RPMI8226 (cell line): Measurements from ENCODE around the gene LAT.

Experiments
- DNase-seq: peaks from one replicate; pipeline ENCODE4 v3.0.0-alpha.2; 2015

The LAT gene

GRCh38 chr16:29009050-29009837 is 24.4 kb downstream of the LAT start:
- no peak for DNase-seq

GRCh38 chr16:29009838-29010166 is 24.9 kb downstream of the LAT start:
- no peak for DNase-seq

GRCh38 chr16:29011112-29011511 is 26.3 kb downstream of the LAT start:
- peak; percentile 41 for DNase-seq

DNA sequence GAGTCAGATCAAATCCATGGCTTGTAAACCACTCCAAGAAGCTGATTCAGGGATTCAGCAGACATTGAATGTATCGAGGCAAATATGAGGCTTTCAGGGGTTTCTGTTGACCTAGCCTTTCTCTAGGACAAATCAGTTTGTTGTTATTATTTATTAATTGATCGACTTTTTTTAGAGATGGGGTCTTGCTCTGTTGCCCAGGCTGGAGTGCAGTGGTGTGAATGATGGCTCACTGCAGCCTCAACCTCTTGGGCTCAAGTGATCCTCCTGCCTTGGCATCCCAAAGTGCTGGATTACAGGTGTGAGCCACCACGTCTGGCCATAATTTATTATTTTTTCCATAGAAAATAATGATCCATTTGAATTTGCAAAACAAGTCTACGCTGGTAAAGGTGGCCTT is 27.0 kb downstream of the LAT start:
- DNase-seq: no peak

GRCh38 chr16:29012913-29013553 is 28.2 kb downstream of the LAT start:
- DNase-seq: no peak

DNA sequence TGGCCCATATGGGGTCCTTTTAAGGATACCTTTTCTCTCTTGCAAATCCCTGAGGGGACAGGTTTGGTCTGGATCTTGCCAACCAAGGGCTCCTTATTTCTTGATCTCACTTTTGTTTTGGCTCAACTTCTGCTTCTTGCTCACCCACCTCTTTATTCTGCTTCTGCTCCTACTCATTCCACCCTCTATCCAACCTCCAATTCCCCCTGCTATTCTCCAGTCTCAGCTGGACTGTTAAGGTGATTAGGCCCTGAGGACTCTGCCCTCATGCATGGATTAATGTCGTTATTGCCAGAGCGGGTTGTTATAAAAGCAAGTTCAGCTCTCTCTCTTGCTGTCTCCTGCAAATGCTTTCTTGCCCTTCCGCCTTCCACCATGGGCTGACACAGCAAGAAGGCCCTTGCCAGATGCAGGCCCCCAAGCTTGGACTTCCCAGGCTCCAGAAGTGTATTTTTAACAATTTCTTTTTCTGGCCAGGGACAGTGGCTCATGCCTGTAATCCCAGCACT is 29.8 kb downstream of the LAT start:
- peak; percentile 55 for DNase-seq

DNA sequence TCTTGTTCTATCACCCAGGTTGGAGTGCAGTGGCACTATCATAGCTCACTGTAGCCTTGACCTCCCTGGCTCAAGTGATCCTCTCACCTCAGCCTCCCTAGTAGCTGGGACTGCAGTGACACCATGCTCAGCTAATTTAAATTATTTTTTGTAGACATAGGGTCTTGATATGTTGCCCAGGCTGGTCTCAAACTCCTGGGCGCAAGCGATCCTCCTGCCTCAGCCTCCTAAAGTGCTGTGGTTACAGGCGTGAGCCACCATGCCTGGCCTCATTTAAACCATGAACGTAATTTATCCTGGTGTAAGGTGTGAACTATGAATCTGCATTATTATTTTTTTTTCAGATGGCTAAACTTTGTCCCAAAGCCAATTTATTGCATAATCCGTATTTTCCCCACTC is 37.3 kb downstream of the LAT start:
- no peak for DNase-seq

DNA sequence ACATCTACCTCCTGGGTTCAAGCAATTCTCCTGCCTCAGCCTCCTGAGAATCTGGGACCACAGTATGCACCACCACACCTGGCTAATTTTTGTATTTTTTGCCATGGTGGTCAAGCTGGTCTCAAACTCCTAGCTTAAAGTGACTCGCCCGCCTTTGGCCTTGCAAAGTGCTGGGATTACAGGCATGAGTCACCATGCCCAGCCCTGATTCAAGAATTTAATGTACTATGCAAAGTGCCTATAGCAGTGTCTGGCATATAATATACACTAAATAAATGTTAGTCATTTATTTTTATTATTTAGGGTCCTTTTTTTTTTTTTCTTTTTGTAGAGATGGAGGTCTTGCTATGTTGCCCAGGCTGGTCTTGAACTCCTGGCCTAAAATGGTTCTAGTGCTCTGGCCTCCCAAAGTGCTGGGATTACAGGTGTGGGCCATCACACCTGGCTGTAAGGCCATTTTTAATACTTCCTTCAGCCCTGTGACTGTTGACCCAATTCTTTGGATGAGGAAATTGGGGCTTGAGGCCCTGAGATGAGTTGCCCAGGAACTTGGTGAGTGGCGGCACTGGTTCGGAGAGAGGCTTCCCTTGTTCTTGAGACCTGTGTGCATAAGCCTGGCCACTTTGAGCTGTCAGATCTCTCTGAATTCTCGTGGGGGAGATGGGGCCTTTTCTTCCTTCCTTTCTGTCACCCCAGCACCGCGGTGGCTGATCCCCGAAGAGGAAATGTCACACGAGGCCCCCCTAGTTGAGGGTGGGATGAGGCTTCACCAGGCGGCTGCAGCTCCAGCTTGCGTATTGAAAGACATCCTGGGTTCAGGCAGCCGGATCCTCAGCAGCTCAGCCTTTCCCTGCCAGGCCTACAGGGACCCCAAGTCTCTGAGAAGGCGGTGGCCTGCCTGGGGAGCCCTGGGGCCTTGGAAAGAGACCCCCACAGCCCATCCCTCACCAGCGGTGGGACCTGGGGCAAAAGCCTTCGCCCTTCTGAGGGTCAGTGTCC is 38.7 kb downstream of the LAT start:
- DNase-seq: no peak

DNA sequence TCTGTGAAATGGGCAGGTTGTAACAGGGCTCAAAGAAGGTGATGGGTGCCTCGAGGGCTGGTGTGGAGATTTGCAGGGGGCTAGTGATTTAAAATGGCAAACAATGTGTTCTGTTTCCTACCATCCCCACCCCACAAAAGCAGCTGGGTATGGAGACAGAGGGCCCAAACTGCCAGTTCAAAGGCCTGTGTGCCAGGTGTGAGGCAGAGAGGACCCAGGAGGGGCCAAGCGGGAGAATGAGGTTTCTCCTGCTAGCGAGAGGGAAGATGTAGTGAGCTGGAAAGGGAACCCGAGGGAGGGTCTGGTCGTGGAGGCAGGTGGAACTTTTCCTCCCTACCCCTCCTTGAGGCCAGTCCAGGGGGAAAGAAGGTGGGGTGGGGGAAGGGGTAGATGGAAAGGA is 39.4 kb downstream of the LAT start:
- DNase-seq: no peak

GRCh38 chr16:29025218-29025617 is 40.4 kb downstream of the LAT start:
- DNase-seq: peak; percentile 71

DNA sequence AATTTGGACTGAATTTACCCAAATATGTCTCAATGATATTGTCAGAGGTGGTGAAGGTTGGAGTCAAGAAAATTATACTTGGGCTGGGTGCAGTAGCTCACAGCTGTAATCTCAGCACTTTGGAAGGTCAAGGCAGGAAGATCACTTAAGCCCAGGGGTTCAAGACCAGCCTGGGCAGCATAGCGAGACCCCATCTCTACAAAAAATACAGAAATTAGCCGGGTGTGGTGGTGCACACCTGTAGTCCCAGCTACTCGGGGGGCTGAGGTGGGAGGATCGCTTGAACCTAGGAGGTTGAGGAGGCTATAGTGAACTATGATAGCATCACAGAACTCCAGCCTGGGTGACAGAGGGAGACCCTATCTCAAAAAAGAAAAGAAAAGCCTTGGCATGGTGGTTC is 40.9 kb downstream of the LAT start:
- DNase-seq: no peak

- no peak for DNase-seq
Observed at GRCh38 chr16:29028457-29029167, 43.8 kb downstream of the LAT start.

DNA sequence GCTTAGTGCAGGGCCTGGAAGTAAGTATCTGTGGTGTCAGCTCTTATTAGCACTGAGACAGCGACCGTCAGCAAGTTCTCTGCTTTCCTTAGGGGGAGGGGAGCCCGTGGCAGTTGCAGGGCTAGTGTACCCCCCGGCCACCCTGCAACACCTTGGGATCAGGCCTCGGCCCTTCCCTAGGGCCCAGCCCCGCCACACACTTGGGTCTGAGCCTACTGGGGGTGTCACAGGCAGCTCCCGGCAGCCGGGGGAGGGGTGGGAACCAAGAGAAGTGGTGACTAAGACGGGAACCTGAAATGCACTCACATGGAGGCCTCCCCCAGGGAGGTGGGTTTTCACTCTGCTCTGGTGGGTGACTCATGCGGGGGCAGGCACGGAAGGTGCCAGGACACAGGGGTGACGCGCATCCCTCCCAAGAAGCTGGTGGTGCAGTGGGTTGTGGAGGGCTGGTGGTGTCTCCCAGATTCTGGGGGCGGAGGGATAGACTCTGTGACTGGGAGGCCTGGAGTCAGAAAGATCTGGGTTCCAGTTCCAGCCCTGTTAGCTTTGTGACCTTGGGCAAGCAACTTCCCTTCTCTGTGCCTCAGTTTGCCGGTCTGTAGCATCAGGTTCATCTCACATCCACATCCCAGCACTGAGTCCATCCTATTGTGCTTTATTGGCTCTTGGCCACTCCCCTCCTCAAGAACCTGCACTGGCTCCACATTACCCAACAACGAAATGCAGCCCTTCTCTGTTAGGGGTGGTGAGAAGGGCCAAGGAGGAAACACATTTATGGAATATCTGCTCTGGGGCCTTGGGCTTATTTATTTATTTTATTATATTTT is 44.5 kb downstream of the LAT start:
- peak; percentile 91 for DNase-seq

DNA sequence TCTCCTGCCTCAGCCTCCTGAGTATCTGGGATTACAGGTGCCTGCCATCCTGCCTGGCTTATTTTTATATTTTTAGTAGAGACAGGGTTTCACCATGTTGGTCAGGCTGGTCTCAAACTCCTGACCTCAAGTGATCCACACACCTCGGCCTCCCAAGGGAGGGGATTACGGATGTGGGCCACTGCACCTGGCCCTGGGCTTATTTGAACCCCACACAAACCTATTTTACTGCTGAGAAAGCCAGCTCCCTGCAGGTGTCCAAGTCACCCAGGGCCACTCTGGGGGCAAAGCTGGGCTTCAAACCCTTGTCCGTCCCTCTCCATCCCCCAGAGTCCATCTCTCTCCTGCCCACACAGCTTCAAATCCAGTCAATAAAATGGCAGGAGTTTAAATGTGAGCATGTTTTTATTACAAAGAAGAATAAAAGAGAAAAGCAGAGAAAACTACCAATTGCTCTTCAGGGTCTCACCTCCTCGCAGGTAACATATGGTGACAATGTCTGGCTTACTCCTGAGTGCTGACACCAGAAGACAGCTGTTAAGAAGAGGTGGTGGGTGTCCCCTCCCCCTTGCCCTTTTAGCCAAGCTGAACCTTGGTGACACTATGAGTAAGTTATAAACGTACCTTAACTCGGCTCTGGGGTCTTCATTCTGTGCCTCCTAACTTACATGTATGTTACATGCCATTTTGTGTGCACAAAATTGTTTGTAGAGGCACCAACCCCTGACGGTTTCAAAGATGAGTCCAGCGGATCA is 45.4 kb downstream of the LAT start:
- peak; percentile 58 for DNase-seq
